H9 (cell line): Measurements from ENCODE around the gene C1D. TPM values are rescaled to one million over a fixed set of nuclear protein-coding genes. Genes with fewer than 3 reads are reported as not detected.

Source experiments
- DNase-seq: peaks from one replicate; pipeline ENCODE4 v3.0.0-alpha.2; 2017
- H2AFZ ChIP-seq: one replicate; pipeline ENCODE4 v1.6.1; 2013; ENCODE audit warnings: mild to moderate bottlenecking, low read length, control low read depth, moderate library complexity
- H2AK5ac ChIP-seq: 2 replicates; pipeline ENCODE4 v1.6.1; 2013; ENCODE audit warnings: low read length, control low read depth, mixed read lengths; ENCODE audit not compliant: insufficient read length
- H2BK120ac ChIP-seq: one replicate; pipeline ENCODE4 v1.6.1; 2013; ENCODE audit warnings: low read depth, mild to moderate bottlenecking, low read length, control low read depth, inconsistent platforms; ENCODE audit not compliant: poor library complexity, severe bottlenecking
- H2BK12ac ChIP-seq: 2 replicates; pipeline ENCODE4 v1.6.1; 2013; ENCODE audit warnings: low read length, control low read depth, mixed read lengths, low read depth; ENCODE audit not compliant: insufficient read length
- H2BK15ac ChIP-seq: 2 replicates; pipeline ENCODE4 v1.6.1; 2013; ENCODE audit warnings: low read depth, low read length, control low read depth
- H2BK20ac ChIP-seq: one replicate; pipeline ENCODE4 v1.6.1; 2013; ENCODE audit warnings: low read depth, mild to moderate bottlenecking, low read length, control low read depth, inconsistent platforms; ENCODE audit not compliant: poor library complexity, severe bottlenecking
- H2BK5ac ChIP-seq: 2 replicates; pipeline ENCODE4 v1.6.1; 2013; ENCODE audit warnings: low read length, control low read depth, mixed read lengths; ENCODE audit not compliant: insufficient read length
- H3K14ac ChIP-seq: 2 replicates; pipeline ENCODE4 v1.6.1; 2013; ENCODE audit warnings: low read length, control low read depth; ENCODE audit not compliant: insufficient read depth
- H3K18ac ChIP-seq: 2 replicates; pipeline ENCODE4 v1.6.1; 2013; ENCODE audit warnings: low read depth, mild to moderate bottlenecking, mixed read lengths, low read length, control low read depth; ENCODE audit not compliant: insufficient read length
- H3K23ac ChIP-seq: 2 replicates; pipeline ENCODE4 v1.6.1; 2013; ENCODE audit warnings: low read length, control low read depth, mixed read lengths, low read depth; ENCODE audit not compliant: insufficient read length
- H3K23me2 ChIP-seq: 2 replicates; pipeline ENCODE4 v1.6.1; 2013; ENCODE audit warnings: low read depth, mild to moderate bottlenecking, mixed read lengths, low read length, control low read depth; ENCODE audit not compliant: insufficient read length, poor library complexity, severe bottlenecking
- H3K27ac ChIP-seq: 2 replicates; pipeline ENCODE4 v1.5.1; 2013; ENCODE audit warnings: low read length, control low read depth, mixed read lengths, low read depth; ENCODE audit not compliant: insufficient read length
- H3K27me3 ChIP-seq: 2 replicates; pipeline ENCODE4 v1.6.1; 2013; ENCODE audit warnings: low read length, control low read depth, inconsistent platforms; ENCODE audit not compliant: insufficient read depth
- H3K4ac ChIP-seq: 2 replicates; pipeline ENCODE4 v1.6.1; 2013; ENCODE audit warnings: low read depth, mild to moderate bottlenecking, control low read depth, inconsistent platforms, low read length, moderate library complexity
- H3K4me1 ChIP-seq: 2 replicates; pipeline ENCODE4 v1.6.1; 2013; ENCODE audit warnings: low read length, control low read depth, inconsistent platforms; ENCODE audit not compliant: insufficient read depth
- H3K4me2 ChIP-seq: 2 replicates; pipeline ENCODE4 v1.6.1; 2013; ENCODE audit warnings: low read length, control low read depth, mixed read lengths; ENCODE audit not compliant: insufficient read length, insufficient read depth
- H3K56ac ChIP-seq: 2 replicates; pipeline ENCODE4 v1.6.1; 2013; ENCODE audit warnings: low read depth, mild to moderate bottlenecking, mixed read lengths, low read length, control low read depth; ENCODE audit not compliant: insufficient read length
- H3K79me1 ChIP-seq: 2 replicates; pipeline ENCODE4 v1.6.1; 2013; ENCODE audit warnings: low read depth, mild to moderate bottlenecking, moderate library complexity, low read length, control low read depth, inconsistent platforms; ENCODE audit not compliant: insufficient read depth, poor library complexity, severe bottlenecking
- H3K79me2 ChIP-seq: 2 replicates; pipeline ENCODE4 v1.6.1; 2013; ENCODE audit warnings: low read length, control low read depth, inconsistent platforms; ENCODE audit not compliant: insufficient read depth
- H3K9ac ChIP-seq: 2 replicates; pipeline ENCODE4 v1.6.1; 2013; ENCODE audit warnings: low read length, control low read depth, mixed read lengths; ENCODE audit not compliant: insufficient read length; ENCODE audit errors: extremely low read depth
- H3K9me3 ChIP-seq: one replicate; pipeline ENCODE4 v1.6.1; 2013; ENCODE audit warnings: low read depth, low read length, inconsistent platforms; ENCODE audit not compliant: control insufficient read depth
- H3T11ph ChIP-seq: one replicate; pipeline ENCODE4 v1.6.1; 2013; ENCODE audit warnings: mild to moderate bottlenecking, low read length, control low read depth, inconsistent platforms
- H4K20me1 ChIP-seq: one replicate; pipeline ENCODE4 v1.6.1; 2013; ENCODE audit not compliant: control insufficient read depth, insufficient read length, insufficient read depth
- H4K5ac ChIP-seq: 2 replicates; pipeline ENCODE4 v1.6.1; 2013; ENCODE audit warnings: low read depth, mild to moderate bottlenecking, mixed read lengths, low read length, control low read depth; ENCODE audit not compliant: insufficient read length
- H4K8ac ChIP-seq: replicated peaks from 2 replicates; pipeline ENCODE4 v1.6.1; 2013; ENCODE audit warnings: low read length, control low read depth, mixed read lengths, low read depth; ENCODE audit not compliant: insufficient read length
- H4K91ac ChIP-seq: 2 replicates; pipeline ENCODE4 v1.6.1; 2013; ENCODE audit warnings: low read depth, mild to moderate bottlenecking, moderate library complexity, mixed read lengths, low read length, control low read depth; ENCODE audit not compliant: insufficient read length
- H3K27ac Mint-ChIP-seq, 3 experiments: 2 replicates in 2 of 3; 3 replicates in 1 of 3; pipeline ENCODE4 v1.8.0; 2020 to 2021; ENCODE audit warnings: mixed read lengths in 3 of 3, mild to moderate bottlenecking in 1 of 3, moderate library complexity in 1 of 3
- H3K27me3 Mint-ChIP-seq: 2 replicates; pipeline ENCODE4 v1.8.0; 2021; ENCODE audit warnings: low read depth, mild to moderate bottlenecking, moderate library complexity, mixed read lengths
- H3K36me3 Mint-ChIP-seq, 3 experiments: 2 replicates in 2 of 3; 3 replicates in 1 of 3; pipeline ENCODE4 v1.8.0; 2020 to 2021; ENCODE audit warnings: low read depth in 3 of 3, mixed read lengths in 3 of 3; ENCODE audit not compliant: insufficient read depth in 1 of 3
- H3K4me1 Mint-ChIP-seq, 2 experiments: 2 replicates each; pipeline ENCODE4 v1.8.0; 2020; ENCODE audit warnings: mixed read lengths in 2 of 2
- H3K4me3 Mint-ChIP-seq, 2 experiments: 2 replicates in 1 of 2; 3 replicates in 1 of 2; pipeline ENCODE4 v1.8.0; 2020 to 2021; ENCODE audit warnings: mild to moderate bottlenecking in 2 of 2, mixed read lengths in 2 of 2, moderate library complexity in 1 of 2
- H3K9me3 Mint-ChIP-seq, 2 experiments: 2 replicates in 1 of 2; 3 replicates in 1 of 2; pipeline ENCODE4 v1.8.0; 2020; ENCODE audit warnings: mild to moderate bottlenecking in 2 of 2, mixed read lengths in 2 of 2, moderate library complexity in 1 of 2
- CTCF ChIP-seq: fragments of 200-600 bp; sonication (generic); conservative IDR thresholded peaks from 3 replicates; pipeline ENCODE4 v1.8.0; 2021; ENCODE audit warnings: antibody characterized with exemption, mild to moderate bottlenecking
- WGBS: extraction: QIAGEN DNeasy Blood & Tissue Kit; methylation state at CpG from one replicate; pipeline ENCODE4 v1.1.7; 2013; ENCODE audit warnings: missing lambda C conversion rate, low lambda C conversion rate, mixed read lengths; ENCODE audit not compliant: insufficient read length; ENCODE audit errors: extremely low coverage; 5-methylcytosine and 5-hydroxymethylcytosine counted together
- long read RNA-seq: library from polyadenylated mRNA; unstranded; transcript quantifications from one replicate; pipeline ENCODE4 v2.0.0, GENCODE V29; 2020
- total RNA-seq: library from RNA; stranded (reverse); gene quantifications from 2 replicates; pipeline ENCODE4 v1.2.1, GENCODE V29; 2021

The C1D gene
- total RNA-seq: 16.5 and 19.7 TPM in 2 replicates
- long read RNA-seq, transcript C1D-201 (5 exons, 2,233 nt): minor isoform, 17 of 57 reads
- long read RNA-seq, transcript C1D-204 (5 exons, 736 nt): major isoform, 27 of 57 reads
- long read RNA-seq, partial matches to known transcripts: 1 of 57 reads
- long read RNA-seq, other reads (novel, unspliced or antisense): 12 of 57 reads

- peak; percentile 93 for DNase-seq
- Histone ChIP-seq H4K5ac (peak within 1 kb of the TSS; percentile 95), H3K79me2 (peaks cover 15% of the 10 kb centered on the region; the same call in 1 of the 2 replicates), H3K27me3 (no peaks in the 10 kb centered on the region), H3K23me2 (no peaks in the 10 kb centered on the region), H3K9ac (peak within 1 kb of the TSS; percentile 100), H2BK20ac (no peak within 1 kb of the TSS), H3K56ac (no peak within 1 kb of the TSS), H3K4me1 (peaks cover 2% of the 10 kb centered on the region; the same call in 1 of the 2 replicates), H3K14ac (peak within 1 kb of the TSS; percentile 100), H3K9me3 (no peaks in the 10 kb centered on the region), H3K18ac (peak within 1 kb of the TSS; percentile 99), H2BK12ac (no peak within 1 kb of the TSS), H3K4ac (no peak within 1 kb of the TSS; the same call in 1 of the 2 replicates), H3K27ac (peak within 1 kb of the TSS; percentile 76), H2BK120ac (peak within 1 kb of the TSS; percentile 99), H4K91ac (no peak within 1 kb of the TSS), H2BK5ac (peak within 1 kb of the TSS; percentile 94), H2BK15ac (no peak within 1 kb of the TSS), H3K79me1 (peaks cover 4% of the 10 kb centered on the region), H4K20me1 (no peaks in the 10 kb centered on the region), H3K23ac (no peak within 1 kb of the TSS), H4K8ac (peak within 1 kb of the TSS; percentile 96), H3K4me2 (peak within 1 kb of the TSS; percentile 96), H2AK5ac (no peak within 1 kb of the TSS), H2AFZ (peak within 1 kb of the TSS; percentile 100), H3T11ph (peak within 1 kb of the TSS; percentile 80)
- peaks cover 9 to 21% of the 10 kb centered on the region in 2 experiments for H3K4me1 Mint-ChIP-seq
- no peak for TF ChIP-seq CTCF
- peak within 1 kb of the TSS; percentile 91 to 96 for H3K4me3 Mint-ChIP-seq
- H3K36me3 Mint-ChIP-seq: peaks cover 0 to 5% (median 2%) of the 10 kb centered on the region in 3 experiments; a peak in 1 of 7 replicates
- peaks cover 25% of the 10 kb centered on the region for H3K27me3 Mint-ChIP-seq
- WGBS: no CpG with 5 or more reads among the region's 34 CpGs
- peaks cover 4 to 7% of the 10 kb centered on the region in 2 experiments; a peak in 2 of 5 replicates for H3K9me3 Mint-ChIP-seq
- peak within 1 kb of the TSS; percentile 98 to 100 (median 99) for H3K27ac Mint-ChIP-seq
These were observed at the start of gene C1D for GRCh38 chr2:68062680-68063387. TSS of gene C1D (minus strand) at chr2:68063004. CDS start at chr2:68047310, 15,694 bp downstream.
